HEK293T (cell line): Measurements from ENCODE around the gene BGN.

ENCODE experiments used
- CTCF ChIA-PET: fragments of 350-600 bp; formaldehyde crosslinking; extraction: SDS; loops from one replicate; lab custom pipeline; 2021; ENCODE audit warnings: antibody characterized with exemption, inconsistent platforms; lab: Yijun Ruan, JAX
- POLR2A ChIA-PET: fragments of 350-600 bp; formaldehyde crosslinking; extraction: SDS; loops from one replicate; lab custom pipeline; 2020; ENCODE audit warnings: antibody characterized with exemption, inconsistent platforms; lab: Yijun Ruan, JAX
- DNase-seq: peaks from one replicate; pipeline ENCODE4 v3.0.0; 2012; ENCODE audit warnings: mixed read lengths; ENCODE audit errors: extremely low spot score
- ARNT ChIP-seq: fragments of 450-650 bp; IDR thresholded peaks from 2 replicates; pipeline ENCODE4 v1.6.1; 2017; ENCODE audit warnings: mild to moderate bottlenecking
- BHLHE40 ChIP-seq: fragments of 450-650 bp; IDR thresholded peaks from 2 replicates; pipeline ENCODE4 v1.6.1; 2016; ENCODE audit warnings: mild to moderate bottlenecking, moderate library complexity, borderline replicate concordance
- CTBP1 ChIP-seq: fragments of 450-650 bp; IDR thresholded peaks from 2 replicates; pipeline ENCODE4 v1.6.1; 2016; ENCODE audit warnings: borderline replicate concordance
- ELF4 ChIP-seq: fragments of 450-650 bp; IDR thresholded peaks from 2 replicates; pipeline ENCODE4 v1.6.1; 2017; ENCODE audit warnings: antibody characterized with exemption
- FOXA1 ChIP-seq: fragments of 450-650 bp; IDR thresholded peaks from 2 replicates; pipeline ENCODE4 v1.6.1; 2016; ENCODE audit warnings: mild to moderate bottlenecking
- FOXK2 ChIP-seq: fragments of 450-650 bp; IDR thresholded peaks from 2 replicates; pipeline ENCODE4 v1.6.1; 2016; ENCODE audit warnings: mild to moderate bottlenecking
- FOXM1 ChIP-seq: fragments of 450-650 bp; IDR thresholded peaks from 2 replicates; pipeline ENCODE4 v1.6.1; 2017; ENCODE audit warnings: mild to moderate bottlenecking, borderline replicate concordance
- HDGF ChIP-seq: fragments of 450-650 bp; IDR thresholded peaks from 2 replicates; pipeline ENCODE4 v1.6.1; 2017; ENCODE audit warnings: antibody characterized with exemption, borderline replicate concordance
- L3MBTL2 ChIP-seq: fragments of 450-650 bp; conservative IDR thresholded peaks from 2 replicates; pipeline ENCODE4 v1.6.1; 2016; ENCODE audit warnings: mild to moderate bottlenecking
- LEF1 ChIP-seq: fragments of 450-650 bp; IDR thresholded peaks from 2 replicates; pipeline ENCODE4 v1.6.1; 2017; ENCODE audit warnings: mild to moderate bottlenecking, borderline replicate concordance
- NFRKB ChIP-seq: fragments of 450-650 bp; IDR thresholded peaks from 2 replicates; pipeline ENCODE4 v1.6.1; 2016; ENCODE audit warnings: mild to moderate bottlenecking, moderate library complexity
- PKNOX1 ChIP-seq: fragments of 450-650 bp; IDR thresholded peaks from 2 replicates; pipeline ENCODE4 v1.6.1; 2016
- SP1 ChIP-seq: fragments of 450-650 bp; IDR thresholded peaks from 2 replicates; pipeline ENCODE4 v1.6.1; 2017
- SUZ12 ChIP-seq: fragments of 450-650 bp; IDR thresholded peaks from 2 replicates; pipeline ENCODE4 v1.6.1; 2016; ENCODE audit warnings: mild to moderate bottlenecking
- TARDBP ChIP-seq: fragments of 450-650 bp; IDR thresholded peaks from 2 replicates; pipeline ENCODE4 v1.6.1; 2016
- ZNF384 ChIP-seq: fragments of 450-650 bp; IDR thresholded peaks from 2 replicates; pipeline ENCODE4 v1.6.1; 2016

BGN gene

GRCh38 chrX:153499876-153500275 lies 5.1 kb downstream of the BGN start:
- no peak for DNase-seq
- no peak for TF ChIP-seq SUZ12
- TF ChIP-seq HDGF = no peak
- no peak for TF ChIP-seq BHLHE40
- no peak for TF ChIP-seq L3MBTL2
- no peak for TF ChIP-seq ELF4
- no peak for TF ChIP-seq CTBP1
- TF ChIP-seq ARNT = no peak
- TF ChIP-seq TARDBP = no peak
- no peak for TF ChIP-seq LEF1
- no peak for TF ChIP-seq NFRKB
- no peak for TF ChIP-seq FOXK2
- TF ChIP-seq FOXM1 = no peak
- no peak for TF ChIP-seq ZNF384
- no peak for TF ChIP-seq PKNOX1
- no peak for TF ChIP-seq FOXA1
- TF ChIP-seq SP1 = no peak
- ChIA-PET POLR2A (no interaction called here), CTCF (no interaction called here)

DNA sequence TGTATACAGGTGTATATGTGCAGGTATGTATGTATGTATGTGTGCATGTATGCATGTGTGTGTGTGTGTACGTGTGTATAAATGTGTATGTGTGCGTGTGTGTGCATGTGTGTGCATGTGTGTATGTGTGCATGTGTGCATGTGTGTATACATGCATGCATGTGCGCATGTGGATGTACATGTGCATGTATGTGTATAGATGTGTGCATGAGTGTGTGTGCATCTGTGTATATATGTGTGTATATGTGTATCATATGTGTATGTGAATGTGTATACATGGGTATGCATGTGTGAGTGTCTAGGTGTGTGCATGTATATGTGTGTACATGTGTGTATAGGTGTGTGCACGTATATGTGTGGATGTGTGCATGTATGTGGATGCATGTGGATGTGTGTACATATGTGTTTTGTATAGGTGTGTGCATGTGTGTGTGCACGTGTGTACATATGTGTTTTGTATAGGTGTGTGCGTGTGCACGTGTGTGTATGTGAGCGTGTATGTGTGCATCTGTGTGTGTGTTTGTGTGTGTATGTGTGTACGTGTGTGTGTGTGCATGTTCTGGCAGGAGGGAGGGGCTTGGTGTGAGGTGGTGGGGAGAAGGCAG lies 6.0 kb downstream of the BGN start:
- DNase-seq = no peak
- CTCF ChIA-PET = no interaction called here

GRCh38 chrX:153501530-153501929 lies 6.8 kb downstream of the BGN start:
- ChIA-PET CTCF (no interaction called here), POLR2A (no interaction called here)
- TF ChIP-seq HDGF = no peak
- no peak for TF ChIP-seq ZNF384
- TF ChIP-seq LEF1 = no peak
- no peak for TF ChIP-seq SP1
- TF ChIP-seq FOXA1 = no peak
- no peak for TF ChIP-seq ARNT
- TF ChIP-seq SUZ12 = no peak
- TF ChIP-seq FOXK2 = no peak
- no peak for DNase-seq

More for the DNA sequence above, 6.0 kb downstream of the BGN start:
- TF ChIP-seq TARDBP (0 out of 2 replicates have a peak, but pooled peaks have one; percentile 10), FOXM1 (no peak), NFRKB (no peak), SP1 (no peak), CTBP1 (0 out of 2 replicates have a peak, but pooled peaks have one; percentile 4), PKNOX1 (no peak)
- POLR2A ChIA-PET = no interaction called here

DNA sequence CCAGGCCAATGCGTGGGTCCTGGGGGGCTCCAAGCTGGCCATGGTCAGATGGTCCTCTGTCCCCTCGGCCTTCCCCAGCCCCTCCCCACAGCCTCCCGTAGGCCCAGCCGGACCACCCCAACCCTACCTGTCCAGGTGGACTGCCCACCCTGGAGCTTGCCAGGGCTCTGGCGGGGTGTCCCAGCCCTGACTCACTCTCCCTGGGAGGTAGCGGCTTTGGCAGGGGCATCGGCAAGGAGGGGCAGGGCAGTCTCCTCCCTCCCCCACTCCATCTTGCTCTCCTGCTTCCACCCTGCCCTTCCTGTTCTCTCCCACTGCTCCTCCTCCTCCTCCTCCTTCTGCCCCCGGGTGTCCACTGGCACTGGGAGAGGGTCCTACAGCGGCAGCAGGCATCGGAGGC lies 7.4 kb downstream of the BGN start:
- no peak for DNase-seq
- ChIA-PET CTCF (interaction anchor here (0.6 kb wide), 1 partner anchor 64 kb away, joined by 4 read pairs; no protein-coding TSS in a partner anchor), POLR2A (no interaction called here)
- TF ChIP-seq NFRKB (no peak), TARDBP (no peak), ARNT (no peak), HDGF (no peak), CTBP1 (no peak)

DNA sequence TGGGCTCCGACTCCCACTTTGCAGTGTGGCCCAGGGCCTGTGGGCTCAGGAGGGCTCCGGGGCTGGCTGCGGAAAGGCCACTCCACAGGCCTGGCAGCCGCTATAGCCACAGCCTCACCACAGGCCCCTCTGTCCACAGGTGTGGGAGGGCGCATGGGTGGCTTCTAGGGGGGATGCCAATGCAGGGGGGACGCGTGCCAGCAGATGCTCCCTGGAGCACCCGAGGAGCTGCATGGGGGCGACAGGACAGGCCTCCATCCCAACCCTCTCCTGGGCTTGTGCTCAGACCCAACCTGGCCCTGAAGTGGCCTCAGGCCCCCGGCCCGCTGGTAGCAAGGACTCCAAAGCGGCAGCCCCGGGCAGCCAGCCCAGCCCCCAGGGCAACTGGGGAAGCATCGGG lies 8.0 kb downstream of the BGN start:
- POLR2A ChIA-PET = no interaction called here

GRCh38 chrX:153504445-153505016 lies 9.8 kb downstream of the BGN start:
- no peak for TF ChIP-seq ELF4
- no peak for TF ChIP-seq CTBP1
- no peak for TF ChIP-seq ZNF384
- no peak for TF ChIP-seq FOXK2
- TF ChIP-seq NFRKB = no peak
- TF ChIP-seq SUZ12 = no peak
- no peak for TF ChIP-seq LEF1
- TF ChIP-seq FOXM1 = no peak
- TF ChIP-seq SP1 = no peak
- TF ChIP-seq ARNT = no peak
- TF ChIP-seq TARDBP = no peak
- TF ChIP-seq L3MBTL2 = no peak
- CTCF ChIA-PET = no interaction called here
- DNase-seq = no peak
- POLR2A ChIA-PET = no interaction called here

More for the DNA sequence above, 8.0 kb downstream of the BGN start:
- no peak for TF ChIP-seq PKNOX1
- no peak for DNase-seq
- CTCF ChIA-PET = interaction anchor here (0.6 kb wide), 1 partner anchor 64 kb away, joined by 4 read pairs; no protein-coding TSS in a partner anchor

DNA sequence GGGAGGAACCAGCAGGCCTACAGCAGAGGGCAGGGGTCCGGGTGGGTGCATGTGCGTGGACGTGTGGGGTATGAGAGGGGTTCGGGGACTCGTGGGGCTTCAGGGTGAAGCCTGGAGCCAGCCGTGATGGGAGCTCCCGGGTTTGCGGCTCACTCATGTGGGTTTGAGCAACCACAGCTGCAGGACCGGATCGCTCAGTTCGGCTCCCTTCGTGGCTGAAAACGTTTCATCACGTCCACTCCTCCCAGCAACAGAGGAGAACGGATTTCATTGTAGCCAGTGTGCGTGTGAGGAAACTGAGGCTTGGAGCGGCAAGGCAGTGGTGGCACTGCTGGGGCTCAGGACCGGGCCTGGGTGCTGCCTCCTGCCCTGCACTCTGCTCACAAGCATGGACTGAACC lies 10.6 kb downstream of the BGN start:
- DNase-seq = no peak
- CTCF ChIA-PET = no interaction called here
- no peak for TF ChIP-seq ARNT
- TF ChIP-seq FOXM1 = no peak
- no peak for TF ChIP-seq SP1
- TF ChIP-seq TARDBP = no peak
- no peak for TF ChIP-seq ELF4
- TF ChIP-seq LEF1 = no peak
- no peak for TF ChIP-seq CTBP1
- no peak for TF ChIP-seq FOXA1
- no peak for TF ChIP-seq NFRKB
- TF ChIP-seq BHLHE40 = no peak
- TF ChIP-seq ZNF384 = no peak
- TF ChIP-seq FOXK2 = no peak
- no peak for TF ChIP-seq SUZ12
- TF ChIP-seq L3MBTL2 = no peak
- TF ChIP-seq HDGF = no peak
- no peak for TF ChIP-seq PKNOX1
- POLR2A ChIA-PET = no interaction called here
